ENCODE measurements around the gene PHPT1.

DNA sequence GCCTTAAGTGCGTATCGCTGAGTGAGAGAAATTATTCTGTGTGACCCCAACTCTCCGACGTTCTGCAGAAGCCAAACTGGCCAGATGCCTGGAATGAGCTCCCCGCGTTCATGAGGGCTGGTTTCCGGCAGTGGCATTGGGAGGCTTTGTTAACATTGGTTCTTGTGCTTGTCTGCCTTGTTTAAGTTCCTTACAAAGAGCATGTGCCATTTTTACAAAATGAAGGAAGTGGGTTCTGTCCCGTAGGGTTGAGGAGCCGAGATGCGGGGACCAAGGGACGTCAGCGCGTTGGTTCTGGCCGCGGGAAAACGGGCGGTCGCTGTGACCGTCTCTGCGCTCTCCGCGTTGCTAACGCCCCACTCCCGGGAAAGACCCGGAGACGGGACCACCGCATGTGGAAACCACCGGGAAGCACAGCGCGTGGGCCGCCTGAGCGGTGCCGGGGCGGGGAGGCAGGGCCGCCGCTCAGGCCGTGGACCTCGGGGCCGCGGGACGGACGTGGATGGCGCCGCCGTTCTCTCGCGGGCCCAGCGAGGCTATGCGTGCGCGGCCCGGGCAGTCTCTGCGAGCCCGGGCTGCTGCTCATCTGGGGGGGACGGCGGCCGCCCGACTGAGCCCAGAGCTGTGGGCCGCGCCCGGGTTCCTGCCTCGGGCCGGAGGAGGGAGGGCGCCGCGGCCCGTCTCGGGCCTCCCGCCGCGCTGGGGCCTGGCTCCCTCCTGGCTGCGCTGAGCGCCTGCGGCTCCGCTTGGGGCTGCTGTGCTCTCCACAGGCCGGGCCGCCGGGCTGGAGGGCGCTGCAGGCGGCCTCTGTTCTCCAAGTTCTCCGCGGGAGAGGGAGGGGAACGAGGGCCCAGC, 28.0 kb upstream of the PHPT1 start:
- TF ChIP-seq THRA (CRISPR knock-in tag; IDR thresholded peaks at IDR 0.05; ENCODE audit: borderline replicate concordance) = no peak
- TF ChIP-seq TARDBP (CRISPR knock-in tag; IDR thresholded peaks at IDR 0.05) = no peak
- TF ChIP-seq ZNF331 (CRISPR knock-in tag; IDR thresholded peaks at IDR 0.05) = no peak
- TF ChIP-seq MYC (CRISPR knock-in tag; IDR thresholded peaks at IDR 0.05; ENCODE audit: borderline replicate concordance) = no peak
- TF ChIP-seq ELF4 (CRISPR knock-in tag; IDR thresholded peaks at IDR 0.05; ENCODE audit: borderline replicate concordance) = no peak
- TF ChIP-seq, protein P1, sequence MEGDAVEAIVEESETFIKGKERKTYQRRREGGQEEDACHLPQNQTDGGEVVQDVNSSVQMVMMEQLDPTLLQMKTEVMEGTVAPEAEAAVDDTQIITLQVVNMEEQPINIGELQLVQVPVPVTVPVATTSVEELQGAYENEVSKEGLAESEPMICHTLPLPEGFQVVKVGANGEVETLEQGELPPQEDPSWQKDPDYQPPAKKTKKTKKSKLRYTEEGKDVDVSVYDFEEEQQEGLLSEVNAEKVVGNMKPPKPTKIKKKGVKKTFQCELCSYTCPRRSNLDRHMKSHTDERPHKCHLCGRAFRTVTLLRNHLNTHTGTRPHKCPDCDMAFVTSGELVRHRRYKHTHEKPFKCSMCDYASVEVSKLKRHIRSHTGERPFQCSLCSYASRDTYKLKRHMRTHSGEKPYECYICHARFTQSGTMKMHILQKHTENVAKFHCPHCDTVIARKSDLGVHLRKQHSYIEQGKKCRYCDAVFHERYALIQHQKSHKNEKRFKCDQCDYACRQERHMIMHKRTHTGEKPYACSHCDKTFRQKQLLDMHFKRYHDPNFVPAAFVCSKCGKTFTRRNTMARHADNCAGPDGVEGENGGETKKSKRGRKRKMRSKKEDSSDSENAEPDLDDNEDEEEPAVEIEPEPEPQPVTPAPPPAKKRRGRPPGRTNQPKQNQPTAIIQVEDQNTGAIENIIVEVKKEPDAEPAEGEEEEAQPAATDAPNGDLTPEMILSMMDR (CRISPR knock-in tag; IDR thresholded peaks at IDR 0.05) = no peak
- TF ChIP-seq DPF2 (CRISPR knock-in tag; IDR thresholded peaks at IDR 0.05; ENCODE audit: borderline replicate concordance, low read depth) = no peak

All from HepG2 (cell line).